Retinal pigment epithelial cell (primary cell): ENCODE results near the gene SLC47A1.

Experiments used
- DNase-seq: peaks from one replicate; pipeline ENCODE4 v3.0.0-alpha.2; 2010; ENCODE audit warnings: low read depth
- H3K4me3 ChIP-seq: 2 replicates; pipeline ENCODE4 v1.5.1; 2011; ENCODE audit warnings: mild to moderate bottlenecking, low read length, control low read depth, moderate library complexity
- TF ChIP-seq, protein P1 (sequence below): conservative IDR thresholded peaks from 2 replicates; pipeline ENCODE4 v1.5.1; 2011; ENCODE audit warnings: low read depth, low read length, control low read depth, inconsistent platforms

SLC47A1 gene

DNA sequence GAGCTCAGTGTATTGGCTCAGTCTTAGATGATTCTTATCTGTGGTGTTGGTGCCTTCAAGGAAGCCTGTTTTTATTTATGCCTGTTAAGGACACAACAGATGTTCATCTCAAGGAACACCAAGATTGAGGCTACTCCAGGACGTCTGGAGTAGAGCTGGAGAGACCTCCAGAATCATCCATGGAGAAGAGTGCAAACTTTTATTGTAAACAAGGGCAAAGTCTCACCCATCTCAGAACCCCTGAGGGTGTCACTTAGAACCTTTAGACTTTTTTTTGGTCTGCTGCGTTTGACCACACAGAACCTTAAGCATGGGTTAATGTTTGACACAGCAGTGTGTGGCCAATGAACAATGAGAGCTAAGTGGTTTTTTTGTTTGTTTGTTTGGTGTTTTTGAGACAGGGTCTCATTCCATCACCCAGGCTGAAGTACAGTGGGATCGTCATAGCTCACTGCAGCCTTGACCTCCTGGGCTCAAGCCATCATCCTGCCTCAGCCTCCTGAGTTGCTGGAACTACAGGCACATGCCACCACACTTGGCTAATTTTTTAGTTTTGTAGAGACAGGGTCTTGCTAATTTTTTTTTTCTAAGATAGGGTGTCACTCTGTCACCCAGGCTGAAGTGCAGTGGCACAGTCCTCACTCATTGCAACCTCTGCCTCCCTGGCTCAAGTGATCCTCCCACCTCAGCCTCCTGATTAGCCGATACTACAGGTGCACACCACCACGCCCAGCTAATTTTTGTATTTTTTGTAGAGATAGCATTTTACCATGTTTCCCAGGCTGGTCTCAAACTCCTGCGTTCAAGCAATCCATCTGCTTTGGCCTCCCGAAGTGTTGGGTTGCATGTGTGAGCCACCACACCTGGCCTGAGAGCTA is 16.3 kb downstream of the SLC47A1 start:
- H3K4me3 ChIP-seq: no peak overlapping the region
- no peak for DNase-seq
- TF ChIP-seq, protein P1, sequence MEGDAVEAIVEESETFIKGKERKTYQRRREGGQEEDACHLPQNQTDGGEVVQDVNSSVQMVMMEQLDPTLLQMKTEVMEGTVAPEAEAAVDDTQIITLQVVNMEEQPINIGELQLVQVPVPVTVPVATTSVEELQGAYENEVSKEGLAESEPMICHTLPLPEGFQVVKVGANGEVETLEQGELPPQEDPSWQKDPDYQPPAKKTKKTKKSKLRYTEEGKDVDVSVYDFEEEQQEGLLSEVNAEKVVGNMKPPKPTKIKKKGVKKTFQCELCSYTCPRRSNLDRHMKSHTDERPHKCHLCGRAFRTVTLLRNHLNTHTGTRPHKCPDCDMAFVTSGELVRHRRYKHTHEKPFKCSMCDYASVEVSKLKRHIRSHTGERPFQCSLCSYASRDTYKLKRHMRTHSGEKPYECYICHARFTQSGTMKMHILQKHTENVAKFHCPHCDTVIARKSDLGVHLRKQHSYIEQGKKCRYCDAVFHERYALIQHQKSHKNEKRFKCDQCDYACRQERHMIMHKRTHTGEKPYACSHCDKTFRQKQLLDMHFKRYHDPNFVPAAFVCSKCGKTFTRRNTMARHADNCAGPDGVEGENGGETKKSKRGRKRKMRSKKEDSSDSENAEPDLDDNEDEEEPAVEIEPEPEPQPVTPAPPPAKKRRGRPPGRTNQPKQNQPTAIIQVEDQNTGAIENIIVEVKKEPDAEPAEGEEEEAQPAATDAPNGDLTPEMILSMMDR: no peak

DNA sequence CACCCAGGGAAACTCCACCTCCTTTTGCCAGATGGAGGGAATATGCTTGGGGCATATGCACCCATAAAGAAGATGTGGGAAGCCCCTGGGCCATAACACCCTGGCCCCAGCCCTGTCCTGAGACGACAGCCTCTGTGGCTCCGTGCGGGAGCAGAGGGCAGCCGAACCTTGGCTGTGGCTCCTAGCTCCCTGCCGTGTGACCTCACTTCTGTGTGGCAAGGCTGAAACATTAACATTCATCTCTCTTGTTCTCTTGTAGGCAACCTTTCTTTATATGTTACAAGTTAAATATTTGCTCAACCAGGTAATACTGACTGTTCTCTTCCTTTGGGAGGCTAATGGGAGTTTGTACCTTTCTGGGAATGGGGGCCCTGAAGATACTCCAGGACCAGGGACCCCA is 17.5 kb downstream of the SLC47A1 start:
- DNase-seq: no peak
- H3K4me3 ChIP-seq: no peak overlapping the region
- TF ChIP-seq, protein P1: no peak

DNA sequence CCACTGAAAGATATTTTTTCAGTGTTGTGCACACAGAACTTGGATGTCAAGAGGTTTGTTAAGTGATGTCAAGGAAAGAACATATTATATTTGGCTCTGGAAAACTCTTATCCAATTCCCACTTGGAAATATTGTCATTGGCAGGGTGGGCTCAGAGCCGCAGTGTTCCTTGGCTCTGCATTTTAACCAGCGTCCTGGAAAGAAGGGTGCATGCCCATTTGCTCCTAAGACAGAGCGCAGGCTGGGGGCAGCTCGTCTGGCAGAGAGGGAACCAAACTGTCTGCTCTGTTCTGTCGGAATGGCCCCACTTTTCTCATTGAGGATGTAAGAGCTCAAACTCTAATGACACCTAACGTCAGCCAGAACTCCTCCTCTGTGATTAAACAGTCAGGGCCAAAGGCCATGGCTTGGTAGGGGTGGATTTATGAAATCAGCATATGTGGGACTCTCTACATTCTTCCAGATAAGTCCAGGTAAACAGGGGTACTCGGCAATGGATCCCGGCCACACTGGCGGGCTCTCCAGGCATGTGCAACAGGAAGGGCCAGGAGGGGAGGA is 18.0 kb downstream of the SLC47A1 start:
- TF ChIP-seq, protein P1: no peak
- H3K4me3 ChIP-seq: no peak overlapping the region
- no peak for DNase-seq

DNA sequence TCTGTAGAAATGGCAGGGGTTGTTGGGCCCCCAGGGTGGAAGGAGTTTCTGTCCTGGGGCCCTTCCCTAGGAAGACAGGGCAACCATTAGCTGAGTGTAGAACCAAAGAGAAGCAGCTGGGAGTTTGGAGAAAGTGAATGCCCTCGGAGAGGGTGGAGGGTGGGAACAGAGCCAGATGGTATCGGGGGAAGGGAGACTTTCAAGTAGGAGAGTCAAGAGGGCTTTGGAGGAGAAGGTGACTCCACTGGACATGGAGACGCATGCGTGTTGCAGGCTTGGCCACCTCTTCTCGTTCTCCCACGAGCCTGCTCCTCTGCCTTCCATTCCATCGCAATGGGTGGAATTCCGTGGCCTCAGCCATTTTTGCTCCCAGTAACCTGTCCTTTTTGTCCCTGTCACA is 19.4 kb downstream of the SLC47A1 start:
- no peak overlapping the region for H3K4me3 ChIP-seq
- no peak for DNase-seq
- TF ChIP-seq, protein P1: no peak

DNA sequence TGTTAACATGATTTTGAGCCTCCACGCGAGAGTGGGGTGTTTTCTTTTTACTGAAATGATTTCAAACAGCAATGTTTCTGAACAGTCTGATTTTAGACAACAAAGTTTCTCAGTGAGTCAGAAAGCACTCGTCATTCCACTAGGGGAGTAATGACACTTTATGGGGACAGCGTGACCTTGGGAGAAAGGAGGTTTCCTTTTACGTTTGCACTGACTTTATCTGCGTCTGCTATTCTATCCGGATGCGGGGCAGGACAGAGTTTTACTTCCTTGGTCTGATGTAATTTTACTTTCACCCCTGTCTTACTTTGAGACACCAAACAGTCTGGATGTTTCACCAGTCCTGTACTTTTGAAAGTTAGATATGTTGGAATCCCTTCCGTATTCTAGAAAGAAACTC is 20.7 kb downstream of the SLC47A1 start:
- TF ChIP-seq, protein P1: no peak
- DNase-seq: no peak
- H3K4me3 ChIP-seq: no peak overlapping the region

DNA sequence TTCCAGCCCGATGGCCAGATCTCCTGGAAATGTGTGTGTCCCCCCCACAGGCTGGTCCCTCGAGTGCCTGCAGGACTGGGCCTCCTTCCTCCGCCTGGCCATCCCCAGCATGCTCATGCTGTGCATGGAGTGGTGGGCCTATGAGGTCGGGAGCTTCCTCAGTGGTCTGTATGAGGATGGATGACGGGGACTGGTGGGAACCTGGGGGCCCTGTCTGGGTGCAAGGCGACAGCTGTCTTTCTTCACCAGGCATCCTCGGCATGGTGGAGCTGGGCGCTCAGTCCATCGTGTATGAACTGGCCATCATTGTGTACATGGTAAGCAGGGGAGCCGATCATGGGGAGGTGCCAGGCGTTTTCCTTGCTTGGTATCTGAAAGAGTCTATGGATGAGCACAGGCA is 22.1 kb downstream of the SLC47A1 start:
- TF ChIP-seq, protein P1: no peak
- no peak overlapping the region for H3K4me3 ChIP-seq
- DNase-seq: no peak

DNA sequence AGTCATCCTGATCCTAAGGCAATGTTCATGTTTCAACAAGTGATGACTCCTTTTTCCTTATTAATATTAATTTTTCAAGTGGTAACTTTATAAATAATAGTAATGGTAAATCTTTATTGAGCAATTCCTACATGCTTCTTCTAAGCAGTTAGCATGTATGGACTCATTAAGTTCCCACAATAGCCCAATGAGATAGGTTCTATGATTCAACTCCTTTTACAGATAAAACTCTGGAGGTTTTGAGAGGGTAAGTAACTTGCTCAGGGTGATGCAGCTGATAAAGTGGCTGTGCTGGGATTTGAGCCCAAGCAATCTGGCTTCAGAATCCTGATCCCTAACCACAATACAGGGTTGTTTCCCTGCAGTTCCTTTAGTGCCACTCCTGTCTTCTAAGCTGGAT is 25.3 kb downstream of the SLC47A1 start:
- no peak overlapping the region for H3K4me3 ChIP-seq
- TF ChIP-seq, protein P1: no peak
- no peak for DNase-seq
